ENCODE data around the gene CEP97. TPM values are rescaled to one million over a fixed set of nuclear protein-coding genes. Genes with fewer than 3 reads are reported as not detected.
A peak's percentile ranks its signal among the peaks of the same experiment; 100 is the strongest.

Gene CEP97
- total and polyA plus RNA-seq, 9 of the 15 experiments (the other 6 are each of a cell fraction or from before 2014, with no cell fraction given): 2.0 to 10.1 (median 4.3) TPM

DNA sequence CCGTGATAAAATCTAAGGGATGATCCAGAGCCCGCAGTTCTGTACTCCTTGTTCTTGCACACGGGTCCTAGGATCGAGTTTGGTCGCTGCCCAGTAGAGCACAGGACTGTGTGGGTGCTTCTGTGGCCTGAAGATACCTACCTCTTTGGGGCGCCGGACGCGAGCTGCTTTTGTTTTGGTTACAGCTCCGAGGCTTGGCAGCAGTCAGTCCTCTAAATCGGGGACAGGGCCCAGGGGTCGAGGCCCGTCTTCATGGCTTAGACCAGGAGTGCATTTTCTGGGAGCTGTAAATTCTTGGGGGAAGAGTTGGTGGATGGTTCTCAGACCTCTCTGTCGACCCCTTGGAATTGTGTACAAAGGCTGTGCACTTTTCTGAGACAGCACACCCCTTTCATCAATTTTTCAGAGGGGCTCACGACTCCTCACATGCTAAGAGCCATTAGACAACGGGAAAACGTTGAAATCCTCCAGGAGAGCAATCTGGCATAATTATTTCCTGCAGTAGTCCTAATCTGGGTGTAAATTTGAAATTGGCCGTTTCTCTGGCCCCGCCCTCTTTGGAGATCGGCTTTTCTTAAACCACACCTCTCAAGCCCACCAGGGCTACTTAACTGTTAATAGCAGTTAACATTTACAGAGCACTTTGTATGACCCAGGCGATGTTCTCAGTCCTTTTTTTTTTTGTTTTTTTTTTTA, 928 bp downstream of the CEP97 start (continued):
- TF ChIP-seq, protein P1, sequence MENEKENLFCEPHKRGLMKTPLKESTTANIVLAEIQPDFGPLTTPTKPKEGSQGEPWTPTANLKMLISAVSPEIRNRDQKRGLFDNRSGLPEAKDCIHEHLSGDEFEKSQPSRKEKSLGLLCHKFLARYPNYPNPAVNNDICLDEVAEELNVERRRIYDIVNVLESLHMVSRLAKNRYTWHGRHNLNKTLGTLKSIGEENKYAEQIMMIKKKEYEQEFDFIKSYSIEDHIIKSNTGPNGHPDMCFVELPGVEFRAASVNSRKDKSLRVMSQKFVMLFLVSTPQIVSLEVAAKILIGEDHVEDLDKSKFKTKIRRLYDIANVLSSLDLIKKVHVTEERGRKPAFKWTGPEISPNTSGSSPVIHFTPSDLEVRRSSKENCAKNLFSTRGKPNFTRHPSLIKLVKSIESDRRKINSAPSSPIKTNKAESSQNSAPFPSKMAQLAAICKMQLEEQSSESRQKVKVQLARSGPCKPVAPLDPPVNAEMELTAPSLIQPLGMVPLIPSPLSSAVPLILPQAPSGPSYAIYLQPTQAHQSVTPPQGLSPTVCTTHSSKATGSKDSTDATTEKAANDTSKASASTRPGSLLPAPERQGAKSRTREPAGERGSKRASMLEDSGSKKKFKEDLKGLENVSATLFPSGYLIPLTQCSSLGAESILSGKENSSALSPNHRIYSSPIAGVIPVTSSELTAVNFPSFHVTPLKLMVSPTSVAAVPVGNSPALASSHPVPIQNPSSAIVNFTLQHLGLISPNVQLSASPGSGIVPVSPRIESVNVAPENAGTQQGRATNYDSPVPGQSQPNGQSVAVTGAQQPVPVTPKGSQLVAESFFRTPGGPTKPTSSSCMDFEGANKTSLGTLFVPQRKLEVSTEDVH (IDR thresholded peaks at IDR 0.05; ENCODE audit: low read depth, partially characterized antibody): no peak
- TF ChIP-seq BRD9 (IDR thresholded peaks at IDR 0.05; ENCODE audit: low read depth, partially characterized antibody) (peak; percentile 24), ZNF780A (CRISPR knock-in tag; IDR thresholded peaks at IDR 0.05) (no peak), ZNF184 (CRISPR knock-in tag; IDR thresholded peaks at IDR 0.05) (no peak), DACH1 (IDR thresholded peaks at IDR 0.05; ENCODE audit: partially characterized antibody) (peak; percentile 30), PTTG1 (tag; IDR thresholded peaks at IDR 0.05; ENCODE audit: low read depth) (no peak)

DNA sequence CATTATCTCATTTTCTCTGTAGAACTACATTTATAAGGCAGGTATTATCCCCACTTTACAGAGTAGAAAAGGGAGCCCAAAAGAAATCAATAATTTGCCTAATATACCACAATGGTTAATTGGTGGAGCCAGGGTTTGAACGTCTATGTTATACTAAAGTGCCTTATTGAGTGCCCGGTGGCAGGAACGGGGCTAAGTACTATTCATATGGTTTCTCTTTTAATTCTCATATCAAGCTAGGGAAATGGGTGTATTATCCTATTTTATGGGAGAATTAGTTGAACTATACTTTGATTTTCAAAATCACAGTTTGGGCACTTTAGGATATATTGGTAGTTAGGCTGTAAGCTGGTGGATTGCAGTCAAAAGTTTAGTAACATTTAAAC, 1.5 kb downstream of the CEP97 start:
- intact Hi-C loops (cut with micrococcal nuclease): no loop called here
- no TSS peak for BruUV-seq (replicated peaks)
- TF ChIP-seq ZC3H11A (IDR thresholded peaks at IDR 0.05; ENCODE audit: low read depth, low read length) (no peak), ZEB2 (IDR thresholded peaks at IDR 0.05) (no peak), RFX7 (CRISPR knock-in tag; IDR thresholded peaks at IDR 0.05) (no peak), NCOA1 (IDR thresholded peaks at IDR 0.05; ENCODE audit: low read depth) (no peak), POLR3A (IDR thresholded peaks at IDR 0.05; ENCODE audit: borderline replicate concordance, extremely low read depth, insufficient read depth, insufficient read length) (no peak), CREBBP (IDR thresholded peaks at IDR 0.05; ENCODE audit: low read depth, low read length) (no peak), ZNF212 (CRISPR knock-in tag; IDR thresholded peaks at IDR 0.05) (no peak), ZNF778 (CRISPR knock-in tag; IDR thresholded peaks at IDR 0.05) (no peak)

More for the DNA sequence above, 1.5 kb downstream of the CEP97 start:
- Histone ChIP-seq H4K20me1 (replicated peaks; ENCODE audit: control insufficient read depth, insufficient read depth, low read length) (no peaks in the 10 kb centered on the region), H3K9me3 (replicated peaks; ENCODE audit: control insufficient read depth, insufficient read depth, low read depth, low read length) (no peaks in the 10 kb centered on the region), H3K79me2 (ENCODE audit: control insufficient read depth, insufficient read depth, low read length) (peaks cover 20% of the 10 kb centered on the region), H3K36me3 (ENCODE audit: control insufficient read depth, insufficient read depth, low read length) (peaks cover 35% of the 10 kb centered on the region; the same call in 2 of the 3 replicates), H3K27ac (ENCODE audit: extremely low read depth, low read depth, low read length) (peak overlapping the region; percentile 73; the same call in 2 of the 3 replicates), H3K9ac (ENCODE audit: insufficient read depth in 1 of 2, low read depth in 2 of 2, low read length in 2 of 2) (peak overlapping the region in 1 of 2 experiments; percentile 72; a peak in 2 of 4 replicates), H3K27me3 (ENCODE audit: control insufficient read depth in 2 of 2, insufficient read depth in 2 of 2, low read length in 2 of 2) (no peaks in the 10 kb centered on the region), H3K4me2 (ENCODE audit: insufficient read depth, low read length) (peak overlapping the region; percentile 89), H3K4me3 (peak overlapping the region; percentile 67), H3K4me1 (replicated peaks in 1 of 2; ENCODE audit: control insufficient read depth in 2 of 2, insufficient read depth in 2 of 2, low read length in 2 of 2) (peaks cover 0 to 6% of the 10 kb centered on the region in 2 experiments; a peak in 3 of 5 replicates), H2AFZ (ENCODE audit: low read depth, low read length) (peak overlapping the region; percentile 95; the same call in 1 of the 2 replicates), H3K9me1 (ENCODE audit: control insufficient read depth, insufficient read depth, low read length) (no peaks in the 10 kb centered on the region)
- FAIRE-seq (no peak), ATAC-seq (no peak), DNase-seq (ENCODE audit: extremely low read depth in 1 of 4, low spot score in 3 of 4) (no peak)
- in situ Hi-C loops (cut with MboI): no loop called here
- ChIA-PET POLR2A (interaction anchor here (1.2 kb wide), 1 partner anchor 26 kb away, joined by 3 read pairs; no protein-coding TSS in a partner anchor), CTCF (ENCODE audit: low intra/inter-chr PET ratio) (no interaction called here)
- 11% methylated on average over 3 of the region's 3 CpGs for WGBS (ENCODE audit: insufficient coverage, low coverage, missing lambda C conversion rate)

Measured in K562 (cell line).